Breast epithelium (tissue), 3 donors: ENCODE data around the gene WNT2B.

Experiments
- POLR2AphosphoS5 ChIP-seq, 3 donors: sonication (generic); formaldehyde crosslinking; IDR thresholded peaks; one replicate each; pipeline ENCODE4 v1.6.1; 2017; ENCODE audit warnings: antibody characterized with exemption in 3 of 3
- TF ChIP-seq, protein P1 (sequence below), 3 donors: fragments of 450-650 bp; IDR thresholded peaks; one replicate each; pipeline ENCODE4 v1.5.1; 2016 to 2017; ENCODE audit warnings: antibody characterized with exemption in 3 of 3, mild to moderate bottlenecking in 3 of 3, moderate library complexity in 3 of 3

DNA sequence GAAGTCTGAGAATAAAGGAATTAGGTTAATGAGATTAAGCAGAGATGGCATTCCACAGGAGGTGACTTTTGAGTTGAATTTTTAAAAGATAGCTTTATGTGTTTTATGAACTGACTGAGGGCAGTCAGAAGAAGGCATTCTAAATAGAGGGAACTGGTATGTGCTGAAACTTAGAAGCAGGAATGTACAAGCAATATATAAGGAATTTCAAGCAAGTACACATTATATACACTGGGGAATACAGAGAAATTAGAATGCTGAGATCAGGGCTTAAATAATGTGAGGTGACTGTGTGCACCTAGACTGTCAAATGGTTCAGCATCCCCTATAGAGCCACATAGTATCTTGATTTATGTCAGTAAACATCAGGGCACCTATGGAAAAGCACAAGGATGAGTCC, 19.3 kb downstream of the WNT2B start:
- TF ChIP-seq, protein P1, sequence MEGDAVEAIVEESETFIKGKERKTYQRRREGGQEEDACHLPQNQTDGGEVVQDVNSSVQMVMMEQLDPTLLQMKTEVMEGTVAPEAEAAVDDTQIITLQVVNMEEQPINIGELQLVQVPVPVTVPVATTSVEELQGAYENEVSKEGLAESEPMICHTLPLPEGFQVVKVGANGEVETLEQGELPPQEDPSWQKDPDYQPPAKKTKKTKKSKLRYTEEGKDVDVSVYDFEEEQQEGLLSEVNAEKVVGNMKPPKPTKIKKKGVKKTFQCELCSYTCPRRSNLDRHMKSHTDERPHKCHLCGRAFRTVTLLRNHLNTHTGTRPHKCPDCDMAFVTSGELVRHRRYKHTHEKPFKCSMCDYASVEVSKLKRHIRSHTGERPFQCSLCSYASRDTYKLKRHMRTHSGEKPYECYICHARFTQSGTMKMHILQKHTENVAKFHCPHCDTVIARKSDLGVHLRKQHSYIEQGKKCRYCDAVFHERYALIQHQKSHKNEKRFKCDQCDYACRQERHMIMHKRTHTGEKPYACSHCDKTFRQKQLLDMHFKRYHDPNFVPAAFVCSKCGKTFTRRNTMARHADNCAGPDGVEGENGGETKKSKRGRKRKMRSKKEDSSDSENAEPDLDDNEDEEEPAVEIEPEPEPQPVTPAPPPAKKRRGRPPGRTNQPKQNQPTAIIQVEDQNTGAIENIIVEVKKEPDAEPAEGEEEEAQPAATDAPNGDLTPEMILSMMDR (IDR thresholded peaks at IDR 0.05): no peak
- no peak for TF ChIP-seq POLR2AphosphoS5 (IDR thresholded peaks at IDR 0.05)
